ENCODE results near the gene MAB21L3.

GRCh38 chr1:116076831-116077230 is 34.4 kb upstream of the MAB21L3 start:
- no peak for TF ChIP-seq POLR2AphosphoS5 (IDR thresholded peaks at IDR 0.05; ENCODE audit: borderline replicate concordance, low read depth, low read length)
- no peak for TF ChIP-seq FOXP2 (optimal IDR thresholded peaks at IDR 0.05; ENCODE audit: control extremely low read depth, extremely low read length, insufficient read depth)
- TF ChIP-seq EZH2 (IDR thresholded peaks at IDR 0.05), result no peak
